K562 (cell line): ENCODE results near the gene LOXL3. TPM values are rescaled to one million over a fixed set of nuclear protein-coding genes. Genes with fewer than 3 reads are reported as not detected.
A peak's percentile ranks its signal among the peaks of the same experiment; 100 is the strongest.

Experiments used
- ATAC-seq: fragments of 200-7000 bp; cut with Tn5 transposase; 3 replicates; pipeline ENCODE4 v1.9.1; 2020; ENCODE audit warnings: moderate library complexity
- BruUV-seq: library from RNA; stranded (reverse); fragments of 400-500 nt; replicated peaks from 2 replicates; lab custom pipeline; 2021; lab: Mats Ljungman, UMichigan
- CTCF ChIA-PET: fragments of 300-600 bp; formaldehyde crosslinking; extraction: SDS; loops from one replicate; lab custom pipeline; 2021; ENCODE audit warnings: low intra/inter-chr PET ratio; lab: Yijun Ruan, JAX
- POLR2A ChIA-PET: fragments of 300-600, 350-650 bp; sonication (Branson Sonifier 250); formaldehyde crosslinking; extraction: SDS; loops from one replicate; lab custom pipeline; 2021; ENCODE audit warnings: antibody characterized with exemption, inconsistent platforms; lab: Yijun Ruan, JAX
- DNase-seq, 4 experiments: peaks; one replicate each; pipeline versions ENCODE4 v3.0.0 to v3.0.0-alpha.2; 2011 to 2018; ENCODE audit warnings: low spot score in 3 of 4, mixed read lengths in 3 of 4; ENCODE audit errors: extremely low read depth in 1 of 4
- FAIRE-seq: peaks from 2 replicates; lab custom pipeline; 2011; peaks lifted over from hg19 to GRCh38; lab: Jason Lieb, UNC
- H2AFZ ChIP-seq: 2 replicates; pipeline ENCODE4 v1.6.0; 2011; ENCODE audit warnings: low read depth, low read length, control low read depth, inconsistent platforms
- H3K27ac ChIP-seq: fragments of 200-600 bp; 3 replicates; pipeline ENCODE4 v1.8.0; 2011; ENCODE audit warnings: low read depth, mild to moderate bottlenecking, control low read depth, inconsistent platforms, low read length, moderate library complexity, mixed read lengths; ENCODE audit errors: extremely low read depth
- H3K27me3 ChIP-seq, 2 experiments: fragments of 300-600 bp in 1 of 2; 2 replicates in 1 of 2; 3 replicates in 1 of 2; pipeline versions ENCODE4 v1.6.0 to v1.8.0; 2011; ENCODE audit warnings: inconsistent platforms in 2 of 2, low read length in 2 of 2, mild to moderate bottlenecking in 1 of 2, mixed read lengths in 1 of 2, moderate library complexity in 1 of 2; ENCODE audit not compliant: control insufficient read depth in 2 of 2, insufficient read depth in 2 of 2
- H3K36me3 ChIP-seq: fragments of 300-600 bp; 3 replicates; pipeline ENCODE4 v1.8.0; 2011; ENCODE audit warnings: mild to moderate bottlenecking, low read length, inconsistent platforms; ENCODE audit not compliant: control insufficient read depth, insufficient read depth
- H3K4me1 ChIP-seq, 2 experiments: fragments of 200-600 bp in 1 of 2; replicated peaks in 1 of 2; 2 replicates in 1 of 2; 3 replicates in 1 of 2; pipeline versions ENCODE4 v1.5.1 to v1.8.0; 2011; ENCODE audit warnings: inconsistent platforms in 2 of 2, low read length in 2 of 2, mild to moderate bottlenecking in 1 of 2, mixed read lengths in 1 of 2, moderate library complexity in 1 of 2; ENCODE audit not compliant: control insufficient read depth in 2 of 2, insufficient read depth in 2 of 2
- H3K4me2 ChIP-seq: 2 replicates; pipeline ENCODE4 v1.6.1; 2011; ENCODE audit warnings: low read length, control low read depth, inconsistent platforms, mixed read lengths; ENCODE audit not compliant: insufficient read depth
- H3K4me3 ChIP-seq: fragments of 200-600 bp; sonication (generic), shearing (Covaris generic); 2 replicates; pipeline ENCODE4 v1.5.1; 2016; ENCODE audit warnings: control low read depth, inconsistent platforms
- H3K79me2 ChIP-seq: fragments of 200-600 bp; 3 replicates; pipeline ENCODE4 v1.8.0; 2011; ENCODE audit warnings: low read length, inconsistent platforms; ENCODE audit not compliant: control insufficient read depth, insufficient read depth
- H3K9ac ChIP-seq, 2 experiments: 2 replicates each; pipeline versions ENCODE4 v1.6.0 to v1.6.1; 2011; ENCODE audit warnings: low read depth in 2 of 2, low read length in 2 of 2, control low read depth in 1 of 2, inconsistent platforms in 1 of 2, mild to moderate bottlenecking in 1 of 2, mixed read lengths in 1 of 2; ENCODE audit not compliant: insufficient read depth in 1 of 2
- H3K9me1 ChIP-seq: one replicate; pipeline ENCODE4 v1.6.0; 2011; ENCODE audit warnings: inconsistent platforms, mild to moderate bottlenecking, low read length, moderate library complexity; ENCODE audit not compliant: control insufficient read depth, insufficient read depth
- H3K9me3 ChIP-seq: replicated peaks from 2 replicates; pipeline ENCODE4 v1.5.1; 2011; ENCODE audit warnings: low read depth, low read length, inconsistent platforms; ENCODE audit not compliant: control insufficient read depth, insufficient read depth
- H4K20me1 ChIP-seq: replicated peaks from 2 replicates; pipeline ENCODE4 v1.6.1; 2011; ENCODE audit warnings: low read length, inconsistent platforms, mixed read lengths; ENCODE audit not compliant: control insufficient read depth, insufficient read depth
- NFYB ChIP-seq: IDR thresholded peaks from 2 replicates; pipeline ENCODE4 v1.6.1; 2011; ENCODE audit warnings: mild to moderate bottlenecking, moderate library complexity; ENCODE audit not compliant: insufficient read length; ENCODE audit errors: extremely low read depth
- SOX6 ChIP-seq: fragments of 450-650 bp; IDR thresholded peaks from 2 replicates; pipeline ENCODE4 v1.6.1; 2014; ENCODE audit warnings: mild to moderate bottlenecking
- TCF3 ChIP-seq: sonication (generic); formaldehyde crosslinking; IDR thresholded peaks from 2 replicates; pipeline ENCODE4 v1.4.0; 2020; ENCODE audit warnings: mild to moderate bottlenecking, missing genetic modification reagents
- WGBS: fragments of 100-300 bp; shearing (Covaris generic); methylation state at CpG from one replicate; pipeline ENCODE4 v1.1.6; 2016; ENCODE audit warnings: low coverage, mixed read lengths; ENCODE audit not compliant: insufficient coverage; ENCODE audit errors: missing lambda C conversion rate; 5-methylcytosine and 5-hydroxymethylcytosine counted together
- in situ Hi-C: fragments of 300-500 bp; cut with MboI; formaldehyde crosslinking; loops from 4 replicates; pipeline ENCODE4 v1.15.0; 2018; ENCODE audit warnings: inconsistent platforms, mixed read lengths
- intact Hi-C: fragments of 100-400 bp; cut with micrococcal nuclease; formaldehyde crosslinking; loops from 2 replicates; pipeline ENCODE4 v1.14.2; 2022
- polyA plus RNA-seq, 8 experiments: library from polyadenylated mRNA; depleted of rRNA in 4 of 8; stranded (reverse) in 5 of 8; unstranded in 3 of 8; fragments of >200 nt; fragmentation: Nextera tagmentation in 2 of 8; fragmentation: Illumina TruSeq in 1 of 8; extraction: Ambion mirVana in 2 of 8; extraction: Trizol in 1 of 8; gene quantifications; 2 replicates each; pipeline versions ENCODE4 v1.2.1 to v1.2.3, GENCODE V29; 2011 to 2014; ENCODE audit warnings: inconsistent platforms in 1 of 8, missing spikeins in 1 of 8
- total RNA-seq, 7 experiments: library from RNA; depleted of rRNA in 6 of 7; stranded (reverse); fragments of >200 nt in 6 of 7; fragmentation: Illumina TruSeq in 2 of 7; extraction: Trizol in 2 of 7; gene quantifications; 2 replicates each; pipeline versions ENCODE4 v1.2.1 to v1.2.3, GENCODE V29; 2011 to 2021; ENCODE audit warnings: low replicate concordance in 1 of 7
- TF ChIP-seq, protein P1 (sequence below): IDR thresholded peaks from 2 replicates; pipeline ENCODE4 v1.6.1; 2011; ENCODE audit warnings: borderline replicate concordance, low read depth, mild to moderate bottlenecking, moderate library complexity, low read length; ENCODE audit not compliant: insufficient read depth, poor library complexity, severe bottlenecking

Gene LOXL3
- total and polyA plus RNA-seq, 9 of the 15 experiments (the other 6 are each of a cell fraction or from before 2014, with no cell fraction given) = 0.22 to 0.99 (median 0.31) TPM

DNA sequence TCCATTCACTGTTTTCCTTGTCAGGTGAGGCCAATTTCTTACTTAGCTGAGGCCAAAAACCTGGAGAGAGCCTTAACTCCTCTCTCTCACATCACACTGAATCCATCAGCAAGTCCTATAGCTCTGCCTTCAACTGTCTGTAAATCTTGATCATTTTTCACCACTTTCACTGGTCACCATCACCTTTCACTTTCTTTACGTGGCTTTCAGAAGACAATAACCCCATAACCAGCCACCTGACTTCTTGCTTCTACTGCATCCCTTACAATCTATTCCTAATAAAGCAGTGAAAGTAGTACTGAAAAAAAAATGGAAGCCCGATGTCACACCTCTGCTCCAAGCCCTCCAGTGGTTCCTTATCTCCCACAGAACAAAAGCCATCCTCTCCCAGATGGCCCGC, 7.7 kb downstream of the LOXL3 start:
- Histone ChIP-seq H3K27ac (no peak overlapping the region), H2AFZ (peak overlapping the region; percentile 47), H3K79me2 (peaks cover 1% of the 10 kb centered on the region; the same call in 1 of the 3 replicates), H3K27me3 (no peaks in the 10 kb centered on the region), H3K4me2 (peak overlapping the region; percentile 16; the same call in 1 of the 2 replicates), H3K9me1 (no peaks in the 10 kb centered on the region)
- BruUV-seq = no TSS peak
- FAIRE-seq = no peak
- intact Hi-C loops (no loop called here), in situ Hi-C loops (no loop called here)
- DNase-seq = no peak
- 0 out of 2 replicates have a peak, but pooled peaks have one; percentile 22 for TF ChIP-seq SOX6
- TF ChIP-seq TCF3 (CRISPR knock-in tag) = peak; percentile 57
- TF ChIP-seq NFYB = no peak
- TF ChIP-seq, all 486 proteins: peak for 2
- no peaks in the 10 kb centered on the region for H4K20me1 ChIP-seq
- H3K9ac ChIP-seq = no peak overlapping the region; a peak in 1 of 4 replicates
- H3K4me3 ChIP-seq = no peak overlapping the region
- peaks cover 18 to 35% of the 10 kb centered on the region in 2 experiments for H3K4me1 ChIP-seq
- no peaks in the 10 kb centered on the region for H3K36me3 ChIP-seq
- CTCF ChIA-PET = no interaction called here
- POLR2A ChIA-PET = interaction anchor here (0.6 to 3.8 kb wide), 4 partner anchors 9 to 17 kb away, joined by 3 to 17 read pairs (median 6); partner anchors contain the start of genes AUP1 and HTRA2
- ATAC-seq = no peak
- 15% methylated on average over 3 of the region's 3 CpGs for WGBS
- H3K9me3 ChIP-seq = no peaks in the 10 kb centered on the region

DNA sequence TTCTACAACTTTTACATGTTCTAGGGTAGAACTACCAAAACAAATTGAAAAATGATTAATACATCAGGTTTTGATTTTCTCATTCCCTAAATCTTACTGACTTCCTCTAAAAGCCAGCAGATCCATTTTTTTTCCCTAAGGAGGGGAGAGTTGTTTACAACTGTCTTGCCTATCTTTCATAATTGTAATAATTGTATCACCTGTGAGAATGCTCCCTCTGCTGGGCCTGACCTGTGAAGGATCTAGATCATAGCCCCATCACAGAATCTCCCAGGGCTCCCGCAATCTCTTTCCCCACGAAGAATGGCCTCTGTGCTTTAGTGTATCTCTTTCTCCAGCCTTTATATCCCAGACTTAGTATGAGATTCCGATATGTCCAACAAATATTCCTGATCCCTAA, 9.1 kb downstream of the LOXL3 start:
- 21% methylated on average over 3 of the region's 3 CpGs for WGBS
- FAIRE-seq = no peak
- DNase-seq = peak in 2 of 4 experiments; percentile 32 to 35
- Histone ChIP-seq H3K36me3 (no peaks in the 10 kb centered on the region), H2AFZ (no peak overlapping the region), H3K9ac (no peak overlapping the region), H3K4me2 (no peak overlapping the region), H3K27ac (no peak overlapping the region), H3K79me2 (peaks cover 1% of the 10 kb centered on the region; the same call in 1 of the 3 replicates), H3K9me1 (no peaks in the 10 kb centered on the region), H3K9me3 (no peaks in the 10 kb centered on the region), H3K4me3 (no peak overlapping the region), H4K20me1 (no peaks in the 10 kb centered on the region), H3K27me3 (no peaks in the 10 kb centered on the region), H3K4me1 (peaks cover 18 to 37% of the 10 kb centered on the region in 2 experiments)
- ChIA-PET POLR2A (interaction anchor here (0.5 to 3.8 kb wide), 2 partner anchors 12 to 81 kb away, joined by 3 to 17 read pairs; no protein-coding TSS in a partner anchor), CTCF (interaction anchor here (1.2 kb wide), 1 partner anchor 61 kb away, joined by 4 read pairs; the partner anchor contains the start of genes CCDC142 and TTC31)
- ATAC-seq = 0 out of 3 replicates have a peak, but pooled peaks have one; percentile 14
- intact Hi-C loops = no loop called here
- no TSS peak for BruUV-seq
- in situ Hi-C loops = no loop called here
- TF ChIP-seq, protein P1, sequence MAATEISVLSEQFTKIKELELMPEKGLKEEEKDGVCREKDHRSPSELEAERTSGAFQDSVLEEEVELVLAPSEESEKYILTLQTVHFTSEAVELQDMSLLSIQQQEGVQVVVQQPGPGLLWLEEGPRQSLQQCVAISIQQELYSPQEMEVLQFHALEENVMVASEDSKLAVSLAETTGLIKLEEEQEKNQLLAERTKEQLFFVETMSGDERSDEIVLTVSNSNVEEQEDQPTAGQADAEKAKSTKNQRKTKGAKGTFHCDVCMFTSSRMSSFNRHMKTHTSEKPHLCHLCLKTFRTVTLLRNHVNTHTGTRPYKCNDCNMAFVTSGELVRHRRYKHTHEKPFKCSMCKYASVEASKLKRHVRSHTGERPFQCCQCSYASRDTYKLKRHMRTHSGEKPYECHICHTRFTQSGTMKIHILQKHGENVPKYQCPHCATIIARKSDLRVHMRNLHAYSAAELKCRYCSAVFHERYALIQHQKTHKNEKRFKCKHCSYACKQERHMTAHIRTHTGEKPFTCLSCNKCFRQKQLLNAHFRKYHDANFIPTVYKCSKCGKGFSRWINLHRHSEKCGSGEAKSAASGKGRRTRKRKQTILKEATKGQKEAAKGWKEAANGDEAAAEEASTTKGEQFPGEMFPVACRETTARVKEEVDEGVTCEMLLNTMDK = peak; percentile 67
